SK-N-SH (cell line): Measurements from ENCODE around the gene KIF15. TPM values are rescaled to one million over a fixed set of nuclear protein-coding genes. Genes with fewer than 3 reads are reported as not detected.

ENCODE experiments used
- CTCF ChIA-PET: fragments of 300-600, 350-600 bp; formaldehyde crosslinking; extraction: SDS; loops from one replicate; lab custom pipeline; 2021; lab: Yijun Ruan, JAX
- POLR2A ChIA-PET: fragments of 350-600 bp; sonication (Branson Sonifier 250); formaldehyde crosslinking; extraction: SDS; loops from one replicate; lab custom pipeline; 2020; ENCODE audit warnings: antibody characterized with exemption, inconsistent platforms; lab: Yijun Ruan, JAX
- DNase-seq: peaks from one replicate; pipeline ENCODE4 v3.0.0; 2012
- H2AFZ ChIP-seq: fragments of 200-600 bp; sonication (generic); 2 replicates; pipeline ENCODE4 v1.8.1; 2016; ENCODE audit warnings: antibody characterized with exemption, mild to moderate bottlenecking, low read depth
- H3F3A ChIP-seq: fragments of 200-600 bp; sonication (generic); replicated peaks from 2 replicates; pipeline ENCODE3; 2016; ENCODE audit warnings: antibody characterized with exemption, mild to moderate bottlenecking; ENCODE audit not compliant: insufficient read depth
- H3K27ac ChIP-seq, 2 experiments: fragments of 200-500 bp in 1 of 2; fragments of 200-600 bp in 1 of 2; sonication (Bioruptor generic) in 1 of 2; sonication (generic), shearing (Covaris generic) in 1 of 2; 2 replicates each; pipeline versions ENCODE4 v1.5.1 to v1.6.1; 2014 to 2016; ENCODE audit warnings: low read depth in 2 of 2, inconsistent platforms in 1 of 2, low read length in 1 of 2, mild to moderate bottlenecking in 1 of 2, mixed read lengths in 1 of 2
- H3K27me3 ChIP-seq: fragments of 200-600 bp; sonication (generic), shearing (Covaris generic); 2 replicates; pipeline ENCODE4 v1.6.1; 2016; ENCODE audit warnings: mixed run types; ENCODE audit not compliant: insufficient read depth
- H3K36me3 ChIP-seq, 2 experiments: fragments of 200-500 bp in 1 of 2; fragments of 200-600 bp in 1 of 2; sonication (Bioruptor generic) in 1 of 2; sonication (generic) in 1 of 2; replicated peaks in 1 of 2; 2 replicates each; pipeline versions ENCODE3 to v1.5.1; 2014 to 2016; ENCODE audit warnings: low read length in 1 of 2, mild to moderate bottlenecking in 1 of 2; ENCODE audit not compliant: insufficient read depth in 2 of 2, control insufficient read depth in 1 of 2
- H3K4me1 ChIP-seq, 2 experiments: fragments of 200-500 bp in 1 of 2; fragments of 200-600 bp in 1 of 2; sonication (Bioruptor generic) in 1 of 2; sonication (generic), shearing (Covaris generic) in 1 of 2; 2 replicates each; pipeline versions ENCODE4 v1.5.1 to v1.6.1; 2014 to 2016; ENCODE audit warnings: low read depth in 1 of 2, low read length in 1 of 2, mixed run types in 1 of 2; ENCODE audit not compliant: insufficient read depth in 2 of 2, control insufficient read depth in 1 of 2
- H3K4me2 ChIP-seq: fragments of 200-600 bp; sonication (generic), shearing (Covaris generic); 2 replicates; pipeline ENCODE4 v1.6.1; 2017; ENCODE audit warnings: mixed run types
- H3K4me3 ChIP-seq, 2 experiments: fragments of 200-500 bp in 1 of 2; fragments of 200-600 bp in 1 of 2; sonication (Bioruptor generic) in 1 of 2; sonication (generic), shearing (Covaris generic) in 1 of 2; 2 replicates each; pipeline versions ENCODE4 v1.5.1 to v1.8.1; 2014 to 2016; ENCODE audit warnings: low read depth in 2 of 2, inconsistent platforms in 1 of 2, low read length in 1 of 2, mild to moderate bottlenecking in 1 of 2, mixed read lengths in 1 of 2, moderate library complexity in 1 of 2
- H3K79me2 ChIP-seq: fragments of 200-600 bp; sonication (generic); 2 replicates; pipeline ENCODE4 v1.8.1; 2017; ENCODE audit warnings: mild to moderate bottlenecking; ENCODE audit not compliant: insufficient read depth
- H3K9ac ChIP-seq: fragments of 200-600 bp; sonication (generic); 2 replicates; pipeline ENCODE4 v1.6.1; 2017; ENCODE audit warnings: mixed run types
- H3K9me2 ChIP-seq: fragments of 200-600 bp; sonication (generic); 2 replicates; pipeline ENCODE4 v1.6.1; 2017; ENCODE audit warnings: mixed run types
- H3K9me3 ChIP-seq: fragments of 200-600 bp; sonication (generic); 2 replicates; pipeline ENCODE4 v1.6.1; 2017; ENCODE audit warnings: mixed run types, mild to moderate bottlenecking, moderate library complexity
- H4K20me1 ChIP-seq: fragments of 200-600 bp; sonication (generic); 2 replicates; pipeline ENCODE4 v1.6.1; 2017; ENCODE audit warnings: mild to moderate bottlenecking, mixed run types; ENCODE audit not compliant: insufficient read depth
- CHD2 ChIP-seq: fragments of 150-350 bp; IDR thresholded peaks from 2 replicates; pipeline ENCODE4 v1.6.1; 2018; ENCODE audit warnings: low read length; ENCODE audit not compliant: partially characterized antibody
- ELF1 ChIP-seq: IDR thresholded peaks from 2 replicates; pipeline ENCODE4 v1.4.0; 2012
- EP300 ChIP-seq, 2 experiments: IDR thresholded peaks; 2 replicates each; pipeline versions ENCODE4 v1.4.0 to v1.6.1; 2012; ENCODE audit warnings: borderline replicate concordance in 1 of 2, low read depth in 1 of 2, low read length in 1 of 2
- FOSL2 ChIP-seq: IDR thresholded peaks from 2 replicates; pipeline ENCODE4 v1.4.0; 2012; ENCODE audit warnings: low read depth, mild to moderate bottlenecking, moderate library complexity, borderline replicate concordance
- GABPA ChIP-seq: IDR thresholded peaks from 2 replicates; pipeline ENCODE4 v1.4.0; 2012; ENCODE audit warnings: low read depth, mild to moderate bottlenecking
- GATA2 ChIP-seq: sonication (generic); formaldehyde crosslinking; IDR thresholded peaks from 2 replicates; pipeline ENCODE4 v1.5.0; 2020; ENCODE audit warnings: mild to moderate bottlenecking, missing genetic modification reagents
- MAX ChIP-seq: IDR thresholded peaks from 2 replicates; pipeline ENCODE4 v1.4.0; 2012; ENCODE audit warnings: low read depth
- MEF2A ChIP-seq: IDR thresholded peaks from 2 replicates; pipeline ENCODE4 v1.4.0; 2012; ENCODE audit warnings: low read depth, borderline replicate concordance
- MXI1 ChIP-seq: IDR thresholded peaks from 2 replicates; pipeline ENCODE4 v1.6.1; 2012; ENCODE audit warnings: mild to moderate bottlenecking, low read depth, low read length, improper control_type of control experiment
- POLR2AphosphoS5 ChIP-seq: IDR thresholded peaks from 2 replicates; pipeline ENCODE4 v1.6.1; 2012; ENCODE audit warnings: low read depth, low read length
- RAD21 ChIP-seq: IDR thresholded peaks from 2 replicates; pipeline ENCODE4 v1.6.1; 2012; ENCODE audit warnings: mild to moderate bottlenecking, low read length
- SMC3 ChIP-seq: IDR thresholded peaks from 2 replicates; pipeline ENCODE4 v1.6.1; 2012; ENCODE audit warnings: low read depth, low read length, improper control_type of control experiment
- TAF1 ChIP-seq: IDR thresholded peaks from 2 replicates; pipeline ENCODE4 v1.6.1; 2012; ENCODE audit warnings: low read depth, mild to moderate bottlenecking, low read length, moderate library complexity, borderline replicate concordance
- TCF12 ChIP-seq: IDR thresholded peaks from 2 replicates; pipeline ENCODE4 v1.4.0; 2012
- USF2 ChIP-seq: fragments of 150-350 bp; IDR thresholded peaks from 2 replicates; pipeline ENCODE4 v1.6.1; 2017; ENCODE audit warnings: antibody characterized with exemption, low read length, low read depth, borderline replicate concordance
- YY1 ChIP-seq: IDR thresholded peaks from 2 replicates; pipeline ENCODE4 v1.4.0; 2012; ENCODE audit warnings: low read depth, mild to moderate bottlenecking
- WGBS: methylation state at CpG from one replicate; pipeline ENCODE4 v1.1.6; 2017; ENCODE audit warnings: low lambda C conversion rate; 5-methylcytosine and 5-hydroxymethylcytosine counted together
- polyA plus RNA-seq, 3 experiments: library from polyadenylated mRNA; depleted of rRNA; stranded (reverse); fragments of >200 nt; gene quantifications; 2 replicates each; pipeline ENCODE4 v1.2.3, GENCODE V29; 2012

KIF15 gene
- polyA plus RNA-seq, 1 of the 3 experiments (the other 2 are of a cell fraction): 2.3 TPM

GRCh38 chr3:44729384-44729910 is 32.1 kb upstream of the KIF15 start, which contains the start of gene ZNF501:
ZNF501 (plus strand) TSS chr3:44729635; CDS start chr3:44734422, 4,787 bp downstream.
- Histone ChIP-seq H2AFZ (peak within 1 kb of the TSS; percentile 92), H3K27me3 (no peaks in the 10 kb centered on the region), H3K9me2 (no peaks in the 10 kb centered on the region), H3F3A (no peaks in the 10 kb centered on the region), H3K79me2 (no peaks in the 10 kb centered on the region), H3K36me3 (peaks cover 23 to 27% of the 10 kb centered on the region in 2 experiments), H3K4me2 (peak within 1 kb of the TSS; percentile 48), H3K4me3 (peak within 1 kb of the TSS; percentile 65 to 69), H3K9ac (peak within 1 kb of the TSS; percentile 42), H3K9me3 (peaks cover 24% of the 10 kb centered on the region), H4K20me1 (no peaks in the 10 kb centered on the region), H3K4me1 (no peaks in the 10 kb centered on the region; a peak in 1 of 4 replicates), H3K27ac (peak within 1 kb of the TSS in 1 of 2 experiments; percentile 64; a peak in 1 of 4 replicates)
- ChIA-PET CTCF (interaction anchor here (1.1 to 2.9 kb wide), 4 partner anchors 12 to 406 kb away, joined by 4 to 23 read pairs (median 4); partner anchors contain the start of gene ZNF502), POLR2A (interaction anchor here (0.7 to 1.6 kb wide), 4 partner anchors 16 to 391 kb away, joined by 4 to 34 read pairs (median 5); partner anchors contain the start of genes KIAA1143, KIF15, ZNF502 and ZNF660)
- TF ChIP-seq MEF2A: no peak
- no peak for TF ChIP-seq USF2
- peak; percentile 61; the same call in 1 of the 2 replicates for TF ChIP-seq TAF1
- TF ChIP-seq ELF1: peak; percentile 59
- TF ChIP-seq POLR2AphosphoS5: peak; percentile 43; the same call in 1 of the 2 replicates
- no peak for TF ChIP-seq SMC3
- no peak for TF ChIP-seq RAD21
- no peak for TF ChIP-seq YY1
- no peak for TF ChIP-seq GATA2 (CRISPR knock-in tag)
- TF ChIP-seq MAX: peak; percentile 67
- peak; percentile 77 for TF ChIP-seq CHD2
- no peak for TF ChIP-seq FOSL2
- peak; percentile 76 for TF ChIP-seq GABPA
- peak; percentile 56; the same call in 1 of the 2 replicates for TF ChIP-seq MXI1
- peak; percentile 91 for DNase-seq
- 21% methylated on average over 27 of the region's 46 CpGs for WGBS

- Histone ChIP-seq H3K9me2 (no peaks in the 10 kb centered on the region), H3K9ac (no peak overlapping the region), H3K9me3 (peaks cover 48% of the 10 kb centered on the region), H3K79me2 (no peaks in the 10 kb centered on the region), H3K4me2 (no peak overlapping the region), H3K4me3 (no peak overlapping the region; a peak in 1 of 4 replicates), H3K4me1 (no peaks in the 10 kb centered on the region), H3K27ac (no peak overlapping the region), H3K27me3 (no peaks in the 10 kb centered on the region), H2AFZ (no peak overlapping the region), H3F3A (no peaks in the 10 kb centered on the region), H4K20me1 (no peaks in the 10 kb centered on the region), H3K36me3 (peaks cover 26 to 30% of the 10 kb centered on the region in 2 experiments)
- no peak for DNase-seq
- 60% methylated on average over 3 of the region's 3 CpGs for WGBS
- ChIA-PET CTCF (no interaction called here), POLR2A (no interaction called here)
- no peak for TF ChIP-seq SMC3
- no peak for TF ChIP-seq GABPA
- no peak for TF ChIP-seq USF2
- no peak for TF ChIP-seq EP300 (IDR thresholded peaks at IDR 0.05; ENCODE audit: borderline replicate concordance in 1 of 2, low read depth in 1 of 2, low read length in 1 of 2)
- no peak for TF ChIP-seq TCF12
- TF ChIP-seq CHD2: no peak
- TF ChIP-seq MXI1: no peak
Observed at GRCh38 chr3:44734646-44735168, 26.9 kb upstream of the KIF15 start.
